Activated CD4-positive, CD25-positive, alpha-beta regulatory T cell (primary cell): ENCODE data around the gene MFSD11.
A peak's percentile ranks its signal among the peaks of the same experiment; 100 is the strongest.
"Not testable (repeated sequence)": the region's sequence is repeated elsewhere in the genome, so short reads cannot be mapped to it uniquely, and the experiment has no call there.

ENCODE experiments used
- DNase-seq, 4 experiments: peaks; one replicate each; lab custom pipeline; 2025; lab: John Stamatoyannopoulos, UW

Gene MFSD11

GRCh38 chr17:76737676-76738467, at the start of gene MFSD11:
Gene MFSD11 (plus strand): TSS chr17:76738119. CDS start chr17:76738353, 234 bp downstream.
- peak; percentile 74 to 89 (median 86) for DNase-seq

- no peak for DNase-seq
Measured at GRCh38 chr17:76688165-76688622, 49.7 kb upstream of the MFSD11 start.

- DNase-seq, result no peak
Measured at GRCh38 chr17:76689859-76690258, 48.1 kb upstream of the MFSD11 start.

- no peak for DNase-seq
Measured at GRCh38 chr17:76690596-76691280, 47.2 kb upstream of the MFSD11 start.

- no peak for DNase-seq
Measured at GRCh38 chr17:76691379-76692191, 46.3 kb upstream of the MFSD11 start.

GRCh38 chr17:76695059-76695831, 42.7 kb upstream of the MFSD11 start:
- no peak for DNase-seq

GRCh38 chr17:76696763-76697701, 40.9 kb upstream of the MFSD11 start:
- DNase-seq, result no peak

- DNase-seq, result no peak
Measured at GRCh38 chr17:76697702-76698465, 40.0 kb upstream of the MFSD11 start.

GRCh38 chr17:76698466-76698977, 39.4 kb upstream of the MFSD11 start:
- DNase-seq, result not testable (repeated sequence)

GRCh38 chr17:76700270-76700616, 37.7 kb upstream of the MFSD11 start:
- no peak for DNase-seq

- no peak for DNase-seq
Measured at GRCh38 chr17:76700617-76701470, 37.1 kb upstream of the MFSD11 start.

GRCh38 chr17:76701471-76701967, 36.4 kb upstream of the MFSD11 start:
- no peak for DNase-seq

- DNase-seq, result no peak
Measured at GRCh38 chr17:76702076-76702475, 35.8 kb upstream of the MFSD11 start.

- DNase-seq, result no peak
Measured at GRCh38 chr17:76702941-76703637, 34.8 kb upstream of the MFSD11 start.

- no peak for DNase-seq
Measured at GRCh38 chr17:76704805-76705204, 33.1 kb upstream of the MFSD11 start.

GRCh38 chr17:76706817-76707216, 31.1 kb upstream of the MFSD11 start:
- no peak for DNase-seq

- DNase-seq, result no peak
Measured at GRCh38 chr17:76707985-76708807, 29.7 kb upstream of the MFSD11 start.
